ENCODE measurements around the gene LGSN.
"Not testable (repeated sequence)": the region's sequence is repeated elsewhere in the genome, so short reads cannot be mapped to it uniquely, and the experiment has no call there.

LGSN gene

GRCh38 chr6:63348836-63349235 lies 29.1 kb upstream of the LGSN start:
- no peak for DNase-seq (ENCODE audit: low read depth, low spot score)
- H3K9me3 ChIP-seq (ENCODE audit: low read depth, low read length): no peaks in the 10 kb centered on the region
- H3K9ac ChIP-seq (ENCODE audit: insufficient read length): no peak overlapping the region
- no peaks in the 10 kb centered on the region for H3K36me3 ChIP-seq (ENCODE audit: insufficient read depth, low read length)
- no peak overlapping the region for H3K4me3 ChIP-seq
- H3K27ac ChIP-seq: no peak overlapping the region
- TF ChIP-seq POLR2AphosphoS5 (IDR thresholded peaks at IDR 0.05; ENCODE audit: borderline replicate concordance, low read depth, low read length) (no peak), FOXP2 (optimal IDR thresholded peaks at IDR 0.05; ENCODE audit: control extremely low read depth, extremely low read length, insufficient read depth) (no peak), EZH2 (IDR thresholded peaks at IDR 0.05) (no peak)

GRCh38 chr6:63347599-63347998 lies 27.8 kb upstream of the LGSN start:
- Histone ChIP-seq H3K27ac (no peak overlapping the region), H3K36me3 (ENCODE audit: insufficient read depth, low read length) (no peaks in the 10 kb centered on the region), H3K9me3 (ENCODE audit: low read depth, low read length) (no peaks in the 10 kb centered on the region), H3K4me3 (no peak overlapping the region), H3K9ac (ENCODE audit: insufficient read length) (no peak overlapping the region)
- no peak for DNase-seq (ENCODE audit: low read depth, low spot score)
- TF ChIP-seq FOXP2 (optimal IDR thresholded peaks at IDR 0.05; ENCODE audit: control extremely low read depth, extremely low read length, insufficient read depth): no peak
- no peak for TF ChIP-seq EZH2 (IDR thresholded peaks at IDR 0.05)
- TF ChIP-seq POLR2AphosphoS5 (IDR thresholded peaks at IDR 0.05; ENCODE audit: borderline replicate concordance, low read depth, low read length): no peak

- no peak overlapping the region for H3K9ac ChIP-seq (ENCODE audit: insufficient read length)
- no peak for DNase-seq (ENCODE audit: low read depth, low spot score)
- H3K4me3 ChIP-seq: no peak overlapping the region
- no peak overlapping the region for H3K27ac ChIP-seq
- H3K9me3 ChIP-seq (ENCODE audit: low read depth, low read length): no peaks in the 10 kb centered on the region
- no peak for TF ChIP-seq EZH2 (IDR thresholded peaks at IDR 0.05)
- TF ChIP-seq FOXP2 (optimal IDR thresholded peaks at IDR 0.05; ENCODE audit: control extremely low read depth, extremely low read length, insufficient read depth): no peak
- no peak for TF ChIP-seq POLR2AphosphoS5 (IDR thresholded peaks at IDR 0.05; ENCODE audit: borderline replicate concordance, low read depth, low read length)
- no peaks in the 10 kb centered on the region for H3K36me3 ChIP-seq (ENCODE audit: insufficient read depth, low read length)
These were observed 26.5 kb upstream of the LGSN start for GRCh38 chr6:63346217-63346835.

- H3K27ac ChIP-seq: no peak overlapping the region
- H3K4me3 ChIP-seq: no peak overlapping the region
- H3K36me3 ChIP-seq (ENCODE audit: insufficient read depth, low read length): no peaks in the 10 kb centered on the region
- TF ChIP-seq POLR2AphosphoS5 (IDR thresholded peaks at IDR 0.05; ENCODE audit: borderline replicate concordance, low read depth, low read length) (no peak), FOXP2 (optimal IDR thresholded peaks at IDR 0.05; ENCODE audit: control extremely low read depth, extremely low read length, insufficient read depth) (no peak), EZH2 (IDR thresholded peaks at IDR 0.05) (no peak)
- H3K9me3 ChIP-seq (ENCODE audit: low read depth, low read length): no peaks in the 10 kb centered on the region
- no peak for DNase-seq (ENCODE audit: low read depth, low spot score)
- no peak overlapping the region for H3K9ac ChIP-seq (ENCODE audit: insufficient read length)
These were observed 20.6 kb upstream of the LGSN start for GRCh38 chr6:63340351-63340750.

GRCh38 chr6:63334652-63335051 lies 14.9 kb upstream of the LGSN start:
- H3K36me3 ChIP-seq (ENCODE audit: insufficient read depth, low read length); H3K27ac ChIP-seq; H3K4me3 ChIP-seq; H3K9me3 ChIP-seq (ENCODE audit: low read depth, low read length); H3K9ac ChIP-seq (ENCODE audit: insufficient read length); DNase-seq (ENCODE audit: low read depth, low spot score): not testable (repeated sequence)

- H3K36me3 ChIP-seq (ENCODE audit: insufficient read depth, low read length): no peaks in the 10 kb centered on the region
- DNase-seq (ENCODE audit: low read depth, low spot score): no peak
- H3K9ac ChIP-seq (ENCODE audit: insufficient read length): no peak overlapping the region
- TF ChIP-seq FOXP2 (optimal IDR thresholded peaks at IDR 0.05; ENCODE audit: control extremely low read depth, extremely low read length, insufficient read depth) (no peak), EZH2 (IDR thresholded peaks at IDR 0.05) (no peak), POLR2AphosphoS5 (IDR thresholded peaks at IDR 0.05; ENCODE audit: borderline replicate concordance, low read depth, low read length) (no peak)
- no peak overlapping the region for H3K4me3 ChIP-seq
- no peaks in the 10 kb centered on the region for H3K9me3 ChIP-seq (ENCODE audit: low read depth, low read length)
- no peak overlapping the region for H3K27ac ChIP-seq
These were observed 13.7 kb upstream of the LGSN start for GRCh38 chr6:63333440-63333839.

- H3K4me3 ChIP-seq; DNase-seq (ENCODE audit: low read depth, low spot score); H3K9ac ChIP-seq (ENCODE audit: insufficient read length); H3K27ac ChIP-seq; H3K9me3 ChIP-seq (ENCODE audit: low read depth, low read length); H3K36me3 ChIP-seq (ENCODE audit: insufficient read depth, low read length): not testable (repeated sequence)
These were observed 6.8 kb upstream of the LGSN start for GRCh38 chr6:63326630-63327029.

- DNase-seq (ENCODE audit: low read depth, low spot score): no peak
- H3K9me3 ChIP-seq (ENCODE audit: low read depth, low read length): no peaks in the 10 kb centered on the region
- no peak overlapping the region for H3K9ac ChIP-seq (ENCODE audit: insufficient read length)
- TF ChIP-seq FOXP2 (optimal IDR thresholded peaks at IDR 0.05; ENCODE audit: control extremely low read depth, extremely low read length, insufficient read depth) (no peak), EZH2 (IDR thresholded peaks at IDR 0.05) (no peak), POLR2AphosphoS5 (IDR thresholded peaks at IDR 0.05; ENCODE audit: borderline replicate concordance, low read depth, low read length) (no peak)
- H3K36me3 ChIP-seq (ENCODE audit: insufficient read depth, low read length): no peaks in the 10 kb centered on the region
- H3K27ac ChIP-seq: no peak overlapping the region
- no peak overlapping the region for H3K4me3 ChIP-seq
These were observed 3.2 kb upstream of the LGSN start for GRCh38 chr6:63322981-63323380.

- Histone ChIP-seq H3K9me3 (ENCODE audit: low read depth, low read length) (no peaks in the 10 kb centered on the region), H3K9ac (ENCODE audit: insufficient read length) (no peak overlapping the region), H3K36me3 (ENCODE audit: insufficient read depth, low read length) (no peaks in the 10 kb centered on the region), H3K4me3 (no peak overlapping the region), H3K27ac (no peak overlapping the region)
- TF ChIP-seq POLR2AphosphoS5 (IDR thresholded peaks at IDR 0.05; ENCODE audit: borderline replicate concordance, low read depth, low read length): no peak
- no peak for TF ChIP-seq FOXP2 (optimal IDR thresholded peaks at IDR 0.05; ENCODE audit: control extremely low read depth, extremely low read length, insufficient read depth)
- no peak for TF ChIP-seq EZH2 (IDR thresholded peaks at IDR 0.05)
- no peak for DNase-seq (ENCODE audit: low read depth, low spot score)
These were observed 2.0 kb upstream of the LGSN start for GRCh38 chr6:63321821-63322220.

Measured in SK-N-MC (cell line).